DMS114 treated with DMSO at 0.1 percent for 48 hours (cell line): ENCODE data around the gene MICU1.
"Not testable (repeated sequence)": the region's sequence is repeated elsewhere in the genome, so short reads cannot be mapped to it uniquely, and the experiment has no call there.

ENCODE experiments used
- DNase-seq: peaks from one replicate; lab custom pipeline; 2025; ENCODE audit not compliant: unreplicated experiment; lab: John Stamatoyannopoulos, UW

Gene MICU1

GRCh38 chr10:72392571-72392970, 233.3 kb downstream of the MICU1 start:
- DNase-seq: no peak

- DNase-seq: no peak
Measured at GRCh38 chr10:72390764-72391163, 235.1 kb downstream of the MICU1 start.

- no peak for DNase-seq
Measured at GRCh38 chr10:72389716-72390115, 236.2 kb downstream of the MICU1 start.

- no peak for DNase-seq
Measured at GRCh38 chr10:72389014-72389413, 236.9 kb downstream of the MICU1 start.

GRCh38 chr10:72388062-72388461, 237.8 kb downstream of the MICU1 start:
- DNase-seq: no peak

GRCh38 chr10:72386916-72387586, 238.8 kb downstream of the MICU1 start:
- no peak for DNase-seq

- DNase-seq: no peak
Measured at GRCh38 chr10:72385724-72386123, 240.2 kb downstream of the MICU1 start.

GRCh38 chr10:72384982-72385381, 240.9 kb downstream of the MICU1 start:
- not testable (repeated sequence) for DNase-seq

- no peak for DNase-seq
Measured at GRCh38 chr10:72379776-72380175, 246.1 kb downstream of the MICU1 start.

GRCh38 chr10:72379062-72379461, 246.8 kb downstream of the MICU1 start:
- DNase-seq: no peak

GRCh38 chr10:72375585-72375984, 250.3 kb downstream of the MICU1 start:
- no peak for DNase-seq

GRCh38 chr10:72375173-72375572, 250.7 kb downstream of the MICU1 start:
- DNase-seq: no peak

- DNase-seq: no peak
Measured at GRCh38 chr10:72370201-72370722, 255.6 kb downstream of the MICU1 start.

GRCh38 chr10:72367301-72367960, 258.4 kb downstream of the MICU1 start:
- DNase-seq: no peak

- no peak for DNase-seq
Measured at GRCh38 chr10:72365106-72365895, 260.6 kb downstream of the MICU1 start.

GRCh38 chr10:72364239-72364777, 261.6 kb downstream of the MICU1 start:
- peak; percentile 69 for DNase-seq

GRCh38 chr10:72356987-72357386, 268.9 kb downstream of the MICU1 start:
- no peak for DNase-seq

- no peak for DNase-seq
Measured at GRCh38 chr10:72356115-72356514, 269.8 kb downstream of the MICU1 start.

GRCh38 chr10:72355214-72355555, 270.7 kb downstream of the MICU1 start:
- DNase-seq: no peak

- peak; percentile 91 for DNase-seq
Measured at GRCh38 chr10:72354356-72355213, 271.3 kb downstream of the MICU1 start, which contains the start of gene DNAJB12. DNAJB12 (minus strand) TSS chr10:72354919; CDS start chr10:72354897, 22 bp downstream.

GRCh38 chr10:72353965-72354355, 271.9 kb downstream of the MICU1 start:
- DNase-seq: no peak
